ENCODE data around the gene ACOT7.
A peak's percentile ranks its signal among the peaks of the same experiment; 100 is the strongest.
"Not testable (repeated sequence)": the region's sequence is repeated elsewhere in the genome, so short reads cannot be mapped to it uniquely, and the experiment has no call there.

Gene ACOT7

DNA sequence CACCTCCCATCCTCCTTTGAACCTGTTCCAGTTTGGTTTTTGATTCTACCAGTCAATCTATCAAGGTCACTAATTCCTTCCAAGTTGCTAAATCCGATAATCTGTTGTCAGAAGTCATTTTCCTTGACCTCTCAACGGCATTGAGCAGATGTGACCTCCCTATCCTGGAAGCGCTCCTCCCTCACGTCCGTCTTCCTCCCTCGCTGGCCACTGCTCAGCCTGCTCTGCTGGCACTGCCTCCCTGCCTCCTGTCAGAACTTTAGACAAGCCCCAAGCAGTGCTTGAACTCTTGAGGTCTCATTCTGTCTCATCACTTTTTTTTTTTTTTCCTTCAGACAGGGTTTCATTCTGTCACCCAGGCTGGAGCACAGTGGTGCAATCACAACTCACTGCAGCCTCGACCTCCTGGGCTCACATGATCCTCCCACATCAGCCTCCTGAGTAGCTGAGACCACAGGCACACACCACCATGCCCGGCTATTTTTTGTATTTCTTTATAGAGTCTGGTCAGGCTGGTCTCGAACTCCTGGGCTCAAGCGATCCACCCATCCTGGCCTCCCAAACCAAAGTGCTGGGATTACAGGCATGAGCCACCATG, 4.4 kb upstream of the ACOT7 start:
- Histone ChIP-seq H3K27ac (ENCODE audit: low read depth in 2 of 2, low read length in 2 of 2) (no peak overlapping the region), H3K9ac (ENCODE audit: low read depth in 1 of 2, low read length in 2 of 2) (no peak overlapping the region), H3K4me1 (ENCODE audit: control insufficient read depth in 2 of 2, insufficient read depth in 2 of 2, low read length in 2 of 2) (peaks cover 4 to 6% of the 10 kb centered on the region in 2 donors), H3K27me3 (ENCODE audit: control insufficient read depth in 2 of 2, insufficient read depth in 2 of 2, low read length in 2 of 2) (no peaks in the 10 kb centered on the region), H3K4me3 (ENCODE audit: low read length in 2 of 2) (no peak overlapping the region), H3K36me3 (ENCODE audit: control insufficient read depth in 2 of 2, insufficient read depth in 2 of 2, low read length in 2 of 2) (no peaks in the 10 kb centered on the region), H3K9me3 (ENCODE audit: control insufficient read depth in 2 of 2, low read length in 2 of 2) (no peaks in the 10 kb centered on the region)

DNA sequence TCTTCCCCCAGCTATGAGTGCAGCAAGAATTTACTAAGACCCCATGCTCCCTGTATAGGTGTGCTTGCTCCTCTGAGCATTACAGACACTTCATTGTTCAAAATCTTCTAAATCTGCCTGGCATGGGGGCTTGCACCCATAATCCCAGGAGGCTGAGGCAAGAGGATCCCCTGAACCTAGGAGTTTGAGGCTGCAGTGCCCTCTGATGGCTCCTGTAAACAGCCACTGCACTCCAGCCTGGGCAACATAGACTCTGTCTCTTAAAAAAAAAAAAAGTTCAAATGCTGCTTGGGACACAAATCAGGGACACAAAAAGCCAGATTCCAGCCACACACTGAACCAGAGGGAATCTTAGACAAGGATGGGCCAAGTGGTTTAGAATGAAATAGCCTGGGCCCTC, 3.4 kb upstream of the ACOT7 start:
- Histone ChIP-seq H3K4me3 (ENCODE audit: low read length in 2 of 2) (no peak overlapping the region), H3K27me3 (ENCODE audit: control insufficient read depth in 2 of 2, insufficient read depth in 2 of 2, low read length in 2 of 2) (no peaks in the 10 kb centered on the region), H3K9me3 (ENCODE audit: control insufficient read depth in 2 of 2, low read length in 2 of 2) (no peaks in the 10 kb centered on the region), H3K36me3 (ENCODE audit: control insufficient read depth in 2 of 2, insufficient read depth in 2 of 2, low read length in 2 of 2) (no peaks in the 10 kb centered on the region), H3K9ac (ENCODE audit: low read depth in 1 of 2, low read length in 2 of 2) (no peak overlapping the region), H3K27ac (ENCODE audit: low read depth in 2 of 2, low read length in 2 of 2) (no peak overlapping the region), H3K4me1 (ENCODE audit: control insufficient read depth in 2 of 2, insufficient read depth in 2 of 2, low read length in 2 of 2) (peaks cover 12% of the 10 kb centered on the region in 2 donors)

DNA sequence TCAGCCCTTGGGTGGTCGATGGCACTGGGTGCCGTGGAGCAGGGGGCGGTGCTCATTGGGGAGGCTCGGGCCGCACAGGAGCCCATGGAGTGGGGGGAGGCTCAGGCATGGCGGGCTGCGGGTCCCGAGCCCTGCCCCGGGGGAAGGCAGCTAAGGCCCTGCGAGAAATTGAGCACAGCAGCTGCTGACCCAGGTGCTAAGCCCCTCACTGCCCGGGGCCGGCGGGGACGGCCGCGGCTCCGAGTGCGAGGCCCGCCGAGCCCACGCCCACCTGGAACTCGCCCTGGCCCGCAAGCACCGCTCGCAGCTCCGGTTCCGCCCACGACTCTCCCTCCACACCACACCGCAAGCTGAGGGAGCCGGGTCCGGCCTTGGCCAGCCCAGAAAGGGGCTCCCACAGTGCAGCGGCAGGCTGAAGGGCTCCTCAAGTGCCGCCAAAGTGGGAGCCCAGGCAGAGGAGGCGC, 2.2 kb upstream of the ACOT7 start:
- H3K4me1 ChIP-seq (ENCODE audit: control insufficient read depth in 2 of 2, insufficient read depth in 2 of 2, low read length in 2 of 2) = peaks cover 17 to 18% of the 10 kb centered on the region in 2 donors

GRCh38 chr1:6395130-6395529, 1.6 kb upstream of the ACOT7 start:
- not testable (repeated sequence) for H3K27ac ChIP-seq (ENCODE audit: low read depth in 2 of 2, low read length in 2 of 2); H3K9ac ChIP-seq (ENCODE audit: low read depth in 1 of 2, low read length in 2 of 2); H3K9me3 ChIP-seq (ENCODE audit: control insufficient read depth in 2 of 2, low read length in 2 of 2); H3K36me3 ChIP-seq (ENCODE audit: control insufficient read depth in 2 of 2, insufficient read depth in 2 of 2, low read length in 2 of 2); H3K4me3 ChIP-seq (ENCODE audit: low read length in 2 of 2); H3K27me3 ChIP-seq (ENCODE audit: control insufficient read depth in 2 of 2, insufficient read depth in 2 of 2, low read length in 2 of 2)
- peaks cover 17 to 18% of the 10 kb centered on the region in 2 donors for H3K4me1 ChIP-seq (ENCODE audit: control insufficient read depth in 2 of 2, insufficient read depth in 2 of 2, low read length in 2 of 2)

More for the DNA sequence above, 2.2 kb upstream of the ACOT7 start:
- H3K9ac ChIP-seq (ENCODE audit: low read depth in 1 of 2, low read length in 2 of 2); H3K4me3 ChIP-seq (ENCODE audit: low read length in 2 of 2); H3K36me3 ChIP-seq (ENCODE audit: control insufficient read depth in 2 of 2, insufficient read depth in 2 of 2, low read length in 2 of 2); H3K27me3 ChIP-seq (ENCODE audit: control insufficient read depth in 2 of 2, insufficient read depth in 2 of 2, low read length in 2 of 2); H3K27ac ChIP-seq (ENCODE audit: low read depth in 2 of 2, low read length in 2 of 2); H3K9me3 ChIP-seq (ENCODE audit: control insufficient read depth in 2 of 2, low read length in 2 of 2): not testable (repeated sequence)

DNA sequence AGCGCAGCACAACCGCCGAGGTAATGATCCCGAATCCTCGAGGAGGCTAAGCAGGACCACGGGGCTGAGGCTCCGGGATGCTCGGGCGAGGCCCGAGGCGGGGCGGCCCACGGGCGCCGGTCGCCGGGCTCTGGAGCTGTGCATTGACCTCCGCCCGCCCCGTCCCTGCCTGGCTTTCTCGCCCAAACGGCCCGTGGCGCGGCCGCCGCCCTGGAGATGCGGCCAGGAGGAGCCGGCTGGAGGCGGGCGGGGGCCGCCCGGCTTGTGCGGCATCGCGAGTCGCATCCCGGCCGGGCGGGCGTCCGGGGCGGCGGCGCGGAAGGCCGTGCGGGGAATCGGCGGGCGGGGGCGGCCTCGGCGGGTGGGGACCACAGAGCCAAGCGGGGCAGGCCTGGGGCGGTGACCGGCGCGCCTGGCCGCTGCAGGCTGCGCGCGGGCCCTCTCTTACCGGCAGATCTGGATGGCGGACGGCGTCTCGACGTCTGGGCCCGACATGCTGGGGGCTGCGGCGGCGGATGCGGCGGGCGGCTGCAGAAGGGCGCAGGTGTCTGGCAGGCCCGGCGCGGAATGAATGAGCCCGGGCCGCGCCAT, 663 bp downstream of the ACOT7 start:
- Histone ChIP-seq H3K27ac (ENCODE audit: low read depth in 2 of 2, low read length in 2 of 2) (peak overlapping the region; percentile 95 to 98), H3K9ac (ENCODE audit: low read depth in 1 of 2, low read length in 2 of 2) (peak overlapping the region in 1 of 2 donors; percentile 64), H3K27me3 (ENCODE audit: control insufficient read depth in 2 of 2, insufficient read depth in 2 of 2, low read length in 2 of 2) (no peaks in the 10 kb centered on the region), H3K9me3 (ENCODE audit: control insufficient read depth in 2 of 2, low read length in 2 of 2) (no peaks in the 10 kb centered on the region), H3K4me1 (ENCODE audit: control insufficient read depth in 2 of 2, insufficient read depth in 2 of 2, low read length in 2 of 2) (peaks cover 17 to 18% of the 10 kb centered on the region in 2 donors), H3K36me3 (ENCODE audit: control insufficient read depth in 2 of 2, insufficient read depth in 2 of 2, low read length in 2 of 2) (no peaks in the 10 kb centered on the region), H3K4me3 (ENCODE audit: low read length in 2 of 2) (peak overlapping the region; percentile 62 to 70)

DNA sequence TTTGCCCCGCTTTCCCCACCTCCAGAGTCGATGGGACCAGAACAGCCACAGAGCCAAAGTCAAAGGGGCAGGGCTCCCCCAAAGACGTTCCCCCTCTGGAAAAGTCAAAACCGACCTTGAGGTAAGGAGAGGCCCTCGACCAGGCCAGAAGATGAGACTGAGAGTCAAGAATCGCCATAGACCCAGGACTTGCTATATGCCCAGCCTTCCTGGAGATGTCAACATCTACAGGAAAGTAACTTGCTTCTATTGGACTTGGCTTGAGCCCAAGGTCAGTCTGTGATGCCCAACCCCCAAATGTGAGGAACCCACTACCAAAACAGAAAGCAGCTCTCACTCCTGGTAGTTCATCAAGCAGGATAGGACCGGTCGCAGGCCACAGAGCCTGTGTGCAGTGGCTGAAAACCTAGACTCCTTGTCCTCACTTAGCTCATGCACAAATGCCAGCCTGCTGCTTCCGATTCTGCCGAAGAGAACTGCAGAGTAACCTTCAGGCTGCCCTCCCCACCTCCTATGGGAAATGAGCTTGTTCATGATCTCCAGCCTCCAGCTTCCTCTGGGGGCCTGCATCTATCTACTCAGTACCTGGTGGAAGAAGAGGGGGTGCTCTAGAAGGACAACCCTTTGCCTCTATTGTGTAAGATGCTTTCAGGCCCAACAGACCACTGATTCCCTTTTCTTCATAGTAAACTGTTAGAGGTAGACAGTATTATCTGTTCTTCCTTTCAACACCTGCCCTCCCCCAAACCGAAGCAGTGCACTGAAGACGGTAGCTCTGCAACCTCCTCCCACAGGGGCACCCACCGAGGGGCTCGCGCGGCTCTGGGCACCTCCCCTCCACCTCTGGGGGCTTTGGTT, 1.4 kb downstream of the ACOT7 start:
- peaks cover 17 to 18% of the 10 kb centered on the region in 2 donors for H3K4me1 ChIP-seq (ENCODE audit: control insufficient read depth in 2 of 2, insufficient read depth in 2 of 2, low read length in 2 of 2)
- peak overlapping the region; percentile 15 to 64 for H3K9ac ChIP-seq (ENCODE audit: low read depth in 1 of 2, low read length in 2 of 2)
- H3K27ac ChIP-seq (ENCODE audit: low read depth in 2 of 2, low read length in 2 of 2) = peak overlapping the region; percentile 95 to 98
- no peaks in the 10 kb centered on the region for H3K9me3 ChIP-seq (ENCODE audit: control insufficient read depth in 2 of 2, low read length in 2 of 2)
- H3K27me3 ChIP-seq (ENCODE audit: control insufficient read depth in 2 of 2, insufficient read depth in 2 of 2, low read length in 2 of 2) = no peaks in the 10 kb centered on the region
- no peaks in the 10 kb centered on the region for H3K36me3 ChIP-seq (ENCODE audit: control insufficient read depth in 2 of 2, insufficient read depth in 2 of 2, low read length in 2 of 2)
- H3K4me3 ChIP-seq (ENCODE audit: low read length in 2 of 2) = peak overlapping the region; percentile 62 to 70

DNA sequence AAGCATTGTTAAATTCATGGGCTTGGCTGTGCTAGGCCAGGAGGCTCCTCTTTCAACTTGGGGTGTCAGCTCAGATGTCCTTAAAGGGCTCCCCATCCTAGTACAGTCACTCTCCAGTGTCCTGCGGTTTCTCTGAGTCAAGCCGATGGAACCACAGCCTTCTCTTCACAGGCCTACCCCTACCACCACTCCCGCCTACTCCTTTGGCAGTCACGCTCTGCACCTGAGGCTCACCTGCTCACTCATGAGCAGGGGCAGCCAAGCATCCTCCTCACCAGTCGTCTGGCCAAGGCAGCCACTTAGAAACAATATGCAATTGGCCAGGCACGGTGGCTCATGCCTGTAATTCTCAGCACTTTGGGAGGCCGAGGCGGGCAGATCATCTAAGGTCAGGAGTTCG, 3.6 kb downstream of the ACOT7 start:
- no peaks in the 10 kb centered on the region for H3K36me3 ChIP-seq (ENCODE audit: control insufficient read depth in 2 of 2, insufficient read depth in 2 of 2, low read length in 2 of 2)
- no peaks in the 10 kb centered on the region for H3K9me3 ChIP-seq (ENCODE audit: control insufficient read depth in 2 of 2, low read length in 2 of 2)
- H3K27ac ChIP-seq (ENCODE audit: low read depth in 2 of 2, low read length in 2 of 2) = no peak overlapping the region
- no peak overlapping the region for H3K4me3 ChIP-seq (ENCODE audit: low read length in 2 of 2)
- no peaks in the 10 kb centered on the region for H3K27me3 ChIP-seq (ENCODE audit: control insufficient read depth in 2 of 2, insufficient read depth in 2 of 2, low read length in 2 of 2)
- H3K9ac ChIP-seq (ENCODE audit: low read depth in 1 of 2, low read length in 2 of 2) = no peak overlapping the region
- peaks cover 17 to 25% of the 10 kb centered on the region in 2 donors for H3K4me1 ChIP-seq (ENCODE audit: control insufficient read depth in 2 of 2, insufficient read depth in 2 of 2, low read length in 2 of 2)

- Histone ChIP-seq H3K9ac (ENCODE audit: low read depth in 1 of 2, low read length in 2 of 2) (no peak overlapping the region), H3K9me3 (ENCODE audit: control insufficient read depth in 2 of 2, low read length in 2 of 2) (no peaks in the 10 kb centered on the region), H3K36me3 (ENCODE audit: control insufficient read depth in 2 of 2, insufficient read depth in 2 of 2, low read length in 2 of 2) (no peaks in the 10 kb centered on the region), H3K27me3 (ENCODE audit: control insufficient read depth in 2 of 2, insufficient read depth in 2 of 2, low read length in 2 of 2) (no peaks in the 10 kb centered on the region), H3K4me1 (ENCODE audit: control insufficient read depth in 2 of 2, insufficient read depth in 2 of 2, low read length in 2 of 2) (peaks cover under 1 to 8% of the 10 kb centered on the region in 2 donors), H3K27ac (ENCODE audit: low read depth in 2 of 2, low read length in 2 of 2) (peak overlapping the region; percentile 27 to 48), H3K4me3 (ENCODE audit: low read length in 2 of 2) (no peak overlapping the region)
Measured at GRCh38 chr1:6386371-6386949, 7.1 kb downstream of the ACOT7 start.

DNA sequence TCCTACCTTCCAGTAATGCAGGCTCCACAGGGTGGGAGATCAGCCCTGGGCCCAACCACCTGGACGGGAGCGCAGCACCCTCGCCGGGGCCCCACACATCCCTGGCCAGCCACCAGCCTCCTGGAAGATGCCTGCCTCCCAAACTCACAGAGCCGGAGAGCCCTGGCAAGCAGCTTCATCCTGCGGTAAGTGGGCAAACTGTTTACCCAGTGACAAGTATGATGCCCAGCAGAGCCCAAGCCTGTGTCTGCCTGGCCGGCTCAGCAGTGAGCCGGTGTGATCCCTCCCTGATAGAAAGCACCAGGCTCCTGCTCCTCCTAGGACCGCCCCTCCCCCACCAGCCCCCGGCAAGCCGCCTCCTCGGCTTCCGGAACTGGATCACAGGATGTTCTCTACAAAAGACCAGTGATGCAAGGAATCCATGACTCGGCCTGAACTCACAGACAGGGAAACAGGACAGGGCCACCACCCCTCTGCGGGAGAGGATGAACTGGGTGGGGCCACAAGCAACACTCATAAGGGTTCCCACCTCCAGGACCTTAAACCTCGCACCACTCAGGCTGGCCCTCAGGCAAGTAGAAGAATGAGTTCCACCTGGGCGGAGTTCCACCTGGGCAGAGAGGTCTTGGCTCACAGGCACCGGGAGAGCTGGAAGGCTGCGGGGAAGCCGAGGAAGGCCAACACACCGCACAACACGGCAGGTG, 7.9 kb downstream of the ACOT7 start:
- Histone ChIP-seq H3K27me3 (ENCODE audit: control insufficient read depth in 2 of 2, insufficient read depth in 2 of 2, low read length in 2 of 2) (no peaks in the 10 kb centered on the region), H3K36me3 (ENCODE audit: control insufficient read depth in 2 of 2, insufficient read depth in 2 of 2, low read length in 2 of 2) (no peaks in the 10 kb centered on the region), H3K9me3 (ENCODE audit: control insufficient read depth in 2 of 2, low read length in 2 of 2) (no peaks in the 10 kb centered on the region), H3K4me3 (ENCODE audit: low read length in 2 of 2) (no peak overlapping the region), H3K9ac (ENCODE audit: low read depth in 1 of 2, low read length in 2 of 2) (no peak overlapping the region), H3K27ac (ENCODE audit: low read depth in 2 of 2, low read length in 2 of 2) (peak overlapping the region; percentile 27 to 48), H3K4me1 (ENCODE audit: control insufficient read depth in 2 of 2, insufficient read depth in 2 of 2, low read length in 2 of 2) (peaks cover 0 to 7% of the 10 kb centered on the region in 2 donors)

Data from mucosa of rectum (tissue), 2 donors.